CD14-positive monocyte (primary cell): Measurements from ENCODE around the gene LRIT1. TPM values are rescaled to one million over a fixed set of nuclear protein-coding genes. Genes with fewer than 3 reads are reported as not detected.

Experiments
- DNase-seq, 3 donors: peaks; one replicate each; pipeline ENCODE4 v3.0.0-alpha.2; 2011 to 2022
- H2AFZ ChIP-seq: 2 replicates; pipeline ENCODE4 v1.6.0; 2012; ENCODE audit warnings: mild to moderate bottlenecking, low read depth, low read length, inconsistent platforms; ENCODE audit not compliant: insufficient read depth, poor library complexity, severe bottlenecking
- H3K27ac ChIP-seq, 2 donors: 1 replicate in 1 of 2; 2 replicates in 1 of 2; pipeline ENCODE4 v1.5.1; 2012 to 2013; ENCODE audit warnings: low read length in 2 of 2, control low read depth in 1 of 2, inconsistent platforms in 1 of 2, low read depth in 1 of 2, mild to moderate bottlenecking in 1 of 2
- H3K27me3 ChIP-seq, 2 donors: one replicate each; pipeline versions ENCODE4 v1.6.0 to v1.6.1; 2011 to 2013; ENCODE audit warnings: low read length in 2 of 2; ENCODE audit not compliant: control insufficient read depth in 2 of 2, insufficient read depth in 2 of 2
- H3K36me3 ChIP-seq, 2 donors: replicated peaks in 1 of 2; 1 replicate in 1 of 2; 2 replicates in 1 of 2; pipeline versions ENCODE4 v1.5.1 to v1.6.1; 2012 to 2013; ENCODE audit warnings: low read length in 2 of 2, control low read depth in 1 of 2, inconsistent platforms in 1 of 2, mild to moderate bottlenecking in 1 of 2; ENCODE audit not compliant: insufficient read depth in 2 of 2, control insufficient read depth in 1 of 2
- H3K4me1 ChIP-seq, 2 donors: 1 replicate in 1 of 2; 2 replicates in 1 of 2; pipeline versions ENCODE4 v1.5.1 to v1.6.1; 2012 to 2013; ENCODE audit warnings: low read length in 2 of 2, control low read depth in 1 of 2, inconsistent platforms in 1 of 2, mild to moderate bottlenecking in 1 of 2, moderate library complexity in 1 of 2; ENCODE audit not compliant: insufficient read depth in 2 of 2, control insufficient read depth in 1 of 2
- H3K4me2 ChIP-seq: replicated peaks from 2 replicates; pipeline ENCODE3; 2012; ENCODE audit warnings: low read length, moderate library complexity, mild to moderate bottlenecking; ENCODE audit not compliant: poor library complexity, severe bottlenecking; ENCODE audit errors: extremely low read depth
- H3K4me3 ChIP-seq, 3 experiments: fragments of 200-600 bp in 1 of 3; sonication (generic) in 1 of 3; replicated peaks in 1 of 3; 1 replicate in 2 of 3; 2 replicates in 1 of 3; pipeline ENCODE4 v1.5.1; 2011 to 2013; ENCODE audit warnings: low read length in 3 of 3, mild to moderate bottlenecking in 3 of 3, control low read depth in 2 of 3, low read depth in 2 of 3, inconsistent platforms in 1 of 3, moderate library complexity in 1 of 3
- H3K79me2 ChIP-seq: 2 replicates; pipeline ENCODE4 v1.6.0; 2012; ENCODE audit warnings: mild to moderate bottlenecking, control low read depth, inconsistent platforms, low read length, moderate library complexity; ENCODE audit not compliant: insufficient read depth
- H3K9ac ChIP-seq: 2 replicates; pipeline ENCODE4 v1.6.0; 2017; ENCODE audit warnings: low read length, mild to moderate bottlenecking; ENCODE audit not compliant: insufficient read depth, poor library complexity, severe bottlenecking
- H3K9me3 ChIP-seq, 2 donors: replicated peaks in 1 of 2; 1 replicate in 1 of 2; 2 replicates in 1 of 2; pipeline versions ENCODE4 v1.5.1 to v1.6.1; 2012 to 2013; ENCODE audit warnings: low read length in 2 of 2, control low read depth in 1 of 2; ENCODE audit not compliant: control insufficient read depth in 1 of 2, insufficient read depth in 1 of 2
- H4K20me1 ChIP-seq: 2 replicates; pipeline ENCODE4 v1.6.0; 2012; ENCODE audit warnings: mild to moderate bottlenecking, low read length, control low read depth, moderate library complexity; ENCODE audit not compliant: insufficient read depth
- H3K27ac Mint-ChIP-seq, 7 donors: one replicate each; pipeline ENCODE4 v1.8.0; 2020; ENCODE audit warnings: mild to moderate bottlenecking in 7 of 7, mixed read lengths in 7 of 7, moderate library complexity in 6 of 7, inconsistent platforms in 2 of 7
- H3K27me3 Mint-ChIP-seq, 3 donors: one replicate each; pipeline ENCODE4 v1.8.0; 2021 to 2022; ENCODE audit warnings: low read depth in 3 of 3, mild to moderate bottlenecking in 3 of 3, mixed read lengths in 3 of 3, moderate library complexity in 3 of 3, inconsistent platforms in 1 of 3
- H3K36me3 Mint-ChIP-seq, 2 donors: one replicate each; pipeline ENCODE4 v1.8.0; 2020; ENCODE audit warnings: mixed read lengths in 2 of 2, inconsistent platforms in 1 of 2, mild to moderate bottlenecking in 1 of 2
- H3K4me1 Mint-ChIP-seq: one replicate; pipeline ENCODE4 v1.8.0; 2020; ENCODE audit warnings: mild to moderate bottlenecking, mixed read lengths
- H3K4me3 Mint-ChIP-seq, 2 donors: one replicate each; pipeline ENCODE4 v1.8.0; 2020; ENCODE audit warnings: mild to moderate bottlenecking in 2 of 2, mixed read lengths in 2 of 2, moderate library complexity in 1 of 2
- H3K9me3 Mint-ChIP-seq, 7 donors: one replicate each; pipeline ENCODE4 v1.8.0; 2020 to 2022; ENCODE audit warnings: mixed read lengths in 7 of 7, mild to moderate bottlenecking in 6 of 7, moderate library complexity in 6 of 7, inconsistent platforms in 2 of 7
- WGBS: methylation state at CpG from one replicate; pipeline ENCODE4 v1.1.5; 2013; ENCODE audit warnings: missing lambda C conversion rate; ENCODE audit not compliant: insufficient coverage; 5-methylcytosine and 5-hydroxymethylcytosine counted together
- intact Hi-C, 2 donors: fragments of 100-400 bp; cut with micrococcal nuclease; formaldehyde crosslinking; loops; one replicate each; pipeline versions ENCODE4 v1.15.0 to v1.15.1; 2023
- polyA plus RNA-seq, 3 donors: library from polyadenylated mRNA; depleted of rRNA in 1 of 3; unstranded in 2 of 3; stranded (reverse) in 1 of 3; fragments of 300-500 nt in 2 of 3; fragments of >200 nt in 1 of 3; fragmentation: Illumina TruSeq in 2 of 3; gene quantifications; 1 replicate in 2 of 3; 2 replicates in 1 of 3; pipeline ENCODE4 v1.2.3, GENCODE V29; 2012 to 2021
- TF ChIP-seq, protein P1 (sequence below): fragments of 200-600 bp; IDR thresholded peaks from one replicate; pipeline ENCODE4 v1.8.0; 2022; ENCODE audit warnings: antibody characterized with exemption, mild to moderate bottlenecking

LRIT1 gene
- polyA plus RNA-seq, 3 donors: not detected

- peak; percentile 17 to 23 (median 17) for DNase-seq
- peak overlapping the region; percentile 45 to 54 for H3K4me3 Mint-ChIP-seq
- Histone ChIP-seq H3K4me2 (no peak overlapping the region), H3K9me3 (no peaks in the 10 kb centered on the region), H2AFZ (no peak overlapping the region), H3K36me3 (no peaks in the 10 kb centered on the region), H4K20me1 (no peaks in the 10 kb centered on the region), H3K9ac (no peak overlapping the region), H3K4me1 (no peaks in the 10 kb centered on the region), H3K79me2 (no peaks in the 10 kb centered on the region), H3K4me3 (no peak overlapping the region), H3K27ac (no peak overlapping the region), H3K27me3 (no peaks in the 10 kb centered on the region)
- H3K9me3 Mint-ChIP-seq: peaks cover 0 to 5% (median 2%) of the 10 kb centered on the region in 7 donors
- H3K36me3 Mint-ChIP-seq: no peaks in the 10 kb centered on the region
- intact Hi-C loops: no loop called here
- H3K27me3 Mint-ChIP-seq: peaks cover 6 to 13% (median 11%) of the 10 kb centered on the region in 3 donors
- no peaks in the 10 kb centered on the region for H3K4me1 Mint-ChIP-seq
- 64% methylated on average over 10 of the region's 12 CpGs for WGBS
- peak overlapping the region in 1 of 7 donors; percentile 7 for H3K27ac Mint-ChIP-seq
- TF ChIP-seq, protein P1, sequence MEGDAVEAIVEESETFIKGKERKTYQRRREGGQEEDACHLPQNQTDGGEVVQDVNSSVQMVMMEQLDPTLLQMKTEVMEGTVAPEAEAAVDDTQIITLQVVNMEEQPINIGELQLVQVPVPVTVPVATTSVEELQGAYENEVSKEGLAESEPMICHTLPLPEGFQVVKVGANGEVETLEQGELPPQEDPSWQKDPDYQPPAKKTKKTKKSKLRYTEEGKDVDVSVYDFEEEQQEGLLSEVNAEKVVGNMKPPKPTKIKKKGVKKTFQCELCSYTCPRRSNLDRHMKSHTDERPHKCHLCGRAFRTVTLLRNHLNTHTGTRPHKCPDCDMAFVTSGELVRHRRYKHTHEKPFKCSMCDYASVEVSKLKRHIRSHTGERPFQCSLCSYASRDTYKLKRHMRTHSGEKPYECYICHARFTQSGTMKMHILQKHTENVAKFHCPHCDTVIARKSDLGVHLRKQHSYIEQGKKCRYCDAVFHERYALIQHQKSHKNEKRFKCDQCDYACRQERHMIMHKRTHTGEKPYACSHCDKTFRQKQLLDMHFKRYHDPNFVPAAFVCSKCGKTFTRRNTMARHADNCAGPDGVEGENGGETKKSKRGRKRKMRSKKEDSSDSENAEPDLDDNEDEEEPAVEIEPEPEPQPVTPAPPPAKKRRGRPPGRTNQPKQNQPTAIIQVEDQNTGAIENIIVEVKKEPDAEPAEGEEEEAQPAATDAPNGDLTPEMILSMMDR: peak; percentile 66
Measured at GRCh38 chr10:84214612-84215235, 26.6 kb downstream of the LRIT1 start.

DNA sequence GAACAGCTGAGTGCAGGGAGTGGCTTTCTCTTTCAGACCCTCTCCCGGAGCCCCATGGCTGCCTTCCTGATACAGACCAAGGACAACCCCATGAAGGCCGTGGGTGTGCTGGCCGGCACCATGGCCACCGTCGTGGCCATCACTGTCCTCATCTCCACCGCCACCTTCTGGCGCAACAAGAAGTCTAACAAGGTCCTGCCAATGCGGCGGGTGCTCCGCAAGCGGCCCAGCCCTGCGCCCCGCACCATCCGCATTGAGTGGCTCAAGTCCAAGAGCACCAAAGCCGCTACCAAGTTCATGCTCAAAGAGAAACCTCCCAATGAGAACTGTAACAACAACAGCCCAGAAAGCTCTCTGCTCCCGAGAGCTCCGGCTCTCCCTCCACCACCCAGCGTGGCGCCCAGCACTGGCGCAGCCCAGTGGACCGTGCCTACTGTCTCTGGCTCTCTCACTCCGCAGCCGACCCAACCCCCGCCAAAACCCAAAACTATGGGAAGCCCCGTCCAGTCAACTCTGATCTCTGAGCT, 27.2 kb downstream of the LRIT1 start:
- intact Hi-C loops: no loop called here

More for the DNA sequence above, 27.2 kb downstream of the LRIT1 start:
- Mint-ChIP-seq H3K9me3 (peaks cover 0 to 2% (median 0%) of the 10 kb centered on the region in 7 donors), H3K4me1 (no peaks in the 10 kb centered on the region), H3K36me3 (no peaks in the 10 kb centered on the region), H3K27ac (no peak overlapping the region), H3K4me3 (peak overlapping the region; percentile 45 to 51), H3K27me3 (peaks cover 6 to 13% (median 11%) of the 10 kb centered on the region in 3 donors)
- Histone ChIP-seq H3K9me3 (no peaks in the 10 kb centered on the region), H3K27me3 (no peaks in the 10 kb centered on the region), H4K20me1 (no peaks in the 10 kb centered on the region), H3K9ac (no peak overlapping the region), H3K4me2 (no peak overlapping the region), H3K79me2 (no peaks in the 10 kb centered on the region), H2AFZ (peak overlapping the region; percentile 8), H3K27ac (no peak overlapping the region), H3K4me1 (no peaks in the 10 kb centered on the region), H3K4me3 (no peak overlapping the region), H3K36me3 (no peaks in the 10 kb centered on the region)
- WGBS: 78% methylated on average over 22 of the region's 25 CpGs
- DNase-seq: no peak
- TF ChIP-seq, protein P1: no peak
